HEK293T (cell line): Measurements from ENCODE around the gene DUS3L.

Experiments used
- CTCF ChIA-PET: fragments of 350-600 bp; formaldehyde crosslinking; extraction: SDS; loops from one replicate; lab custom pipeline; 2021; ENCODE audit warnings: antibody characterized with exemption, inconsistent platforms; lab: Yijun Ruan, JAX
- POLR2A ChIA-PET: fragments of 350-600 bp; formaldehyde crosslinking; extraction: SDS; loops from one replicate; lab custom pipeline; 2020; ENCODE audit warnings: antibody characterized with exemption, inconsistent platforms; lab: Yijun Ruan, JAX
- DNase-seq: peaks from one replicate; pipeline ENCODE4 v3.0.0; 2012; ENCODE audit warnings: mixed read lengths; ENCODE audit errors: extremely low spot score
- ARNT ChIP-seq: fragments of 450-650 bp; IDR thresholded peaks from 2 replicates; pipeline ENCODE4 v1.6.1; 2017; ENCODE audit warnings: mild to moderate bottlenecking
- BHLHE40 ChIP-seq: fragments of 450-650 bp; IDR thresholded peaks from 2 replicates; pipeline ENCODE4 v1.6.1; 2016; ENCODE audit warnings: mild to moderate bottlenecking, moderate library complexity, borderline replicate concordance
- CTBP1 ChIP-seq: fragments of 450-650 bp; IDR thresholded peaks from 2 replicates; pipeline ENCODE4 v1.6.1; 2016; ENCODE audit warnings: borderline replicate concordance
- ELF4 ChIP-seq: fragments of 450-650 bp; IDR thresholded peaks from 2 replicates; pipeline ENCODE4 v1.6.1; 2017; ENCODE audit warnings: antibody characterized with exemption
- FOXA1 ChIP-seq: fragments of 450-650 bp; IDR thresholded peaks from 2 replicates; pipeline ENCODE4 v1.6.1; 2016; ENCODE audit warnings: mild to moderate bottlenecking
- FOXK2 ChIP-seq: fragments of 450-650 bp; IDR thresholded peaks from 2 replicates; pipeline ENCODE4 v1.6.1; 2016; ENCODE audit warnings: mild to moderate bottlenecking
- FOXM1 ChIP-seq: fragments of 450-650 bp; IDR thresholded peaks from 2 replicates; pipeline ENCODE4 v1.6.1; 2017; ENCODE audit warnings: mild to moderate bottlenecking, borderline replicate concordance
- HDGF ChIP-seq: fragments of 450-650 bp; IDR thresholded peaks from 2 replicates; pipeline ENCODE4 v1.6.1; 2017; ENCODE audit warnings: antibody characterized with exemption, borderline replicate concordance
- L3MBTL2 ChIP-seq: fragments of 450-650 bp; conservative IDR thresholded peaks from 2 replicates; pipeline ENCODE4 v1.6.1; 2016; ENCODE audit warnings: mild to moderate bottlenecking
- LEF1 ChIP-seq: fragments of 450-650 bp; IDR thresholded peaks from 2 replicates; pipeline ENCODE4 v1.6.1; 2017; ENCODE audit warnings: mild to moderate bottlenecking, borderline replicate concordance
- NFRKB ChIP-seq: fragments of 450-650 bp; IDR thresholded peaks from 2 replicates; pipeline ENCODE4 v1.6.1; 2016; ENCODE audit warnings: mild to moderate bottlenecking, moderate library complexity
- SUZ12 ChIP-seq: fragments of 450-650 bp; IDR thresholded peaks from 2 replicates; pipeline ENCODE4 v1.6.1; 2016; ENCODE audit warnings: mild to moderate bottlenecking
- TARDBP ChIP-seq: fragments of 450-650 bp; IDR thresholded peaks from 2 replicates; pipeline ENCODE4 v1.6.1; 2016
- ZNF384 ChIP-seq: fragments of 450-650 bp; IDR thresholded peaks from 2 replicates; pipeline ENCODE4 v1.6.1; 2016
- TF ChIP-seq, protein P1 (sequence below): fragments of 450-650 bp; IDR thresholded peaks from 2 replicates; pipeline ENCODE4 v1.6.1; 2016

Gene DUS3L

DNA sequence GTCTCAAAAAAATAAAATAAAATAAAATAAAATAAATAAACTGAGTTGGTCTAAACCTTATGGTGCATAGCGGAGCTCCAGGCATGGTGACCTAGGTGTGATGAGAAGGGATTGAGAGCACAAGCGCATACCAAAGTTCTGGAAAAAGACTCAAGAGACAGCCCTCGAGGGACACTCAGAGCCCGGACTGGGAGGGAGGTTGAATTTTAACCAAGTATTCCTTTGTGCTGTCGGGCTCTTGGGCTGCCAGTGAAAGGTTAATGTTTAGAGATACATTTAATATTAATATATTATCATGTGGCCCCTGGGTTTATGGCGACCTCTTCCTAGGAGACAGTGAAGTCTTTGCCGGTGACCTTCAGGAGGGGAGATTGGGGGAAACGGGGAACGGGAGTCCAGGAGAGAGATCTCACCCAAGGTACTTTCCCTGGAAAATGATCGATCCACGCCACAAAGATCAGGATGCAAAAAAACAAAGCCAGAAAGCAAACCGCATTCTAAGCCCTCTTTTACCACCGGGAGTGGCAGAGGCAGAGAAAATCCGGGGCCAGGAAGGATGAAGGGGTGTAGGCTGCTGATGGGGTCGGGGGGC, 46.9 kb upstream of the DUS3L start:
- CTCF ChIA-PET, result no interaction called here
- TF ChIP-seq FOXA1 (no peak), SUZ12 (no peak), L3MBTL2 (no peak), CTBP1 (no peak), HDGF (no peak), ELF4 (no peak), LEF1 (no peak)
- TF ChIP-seq, protein P1, sequence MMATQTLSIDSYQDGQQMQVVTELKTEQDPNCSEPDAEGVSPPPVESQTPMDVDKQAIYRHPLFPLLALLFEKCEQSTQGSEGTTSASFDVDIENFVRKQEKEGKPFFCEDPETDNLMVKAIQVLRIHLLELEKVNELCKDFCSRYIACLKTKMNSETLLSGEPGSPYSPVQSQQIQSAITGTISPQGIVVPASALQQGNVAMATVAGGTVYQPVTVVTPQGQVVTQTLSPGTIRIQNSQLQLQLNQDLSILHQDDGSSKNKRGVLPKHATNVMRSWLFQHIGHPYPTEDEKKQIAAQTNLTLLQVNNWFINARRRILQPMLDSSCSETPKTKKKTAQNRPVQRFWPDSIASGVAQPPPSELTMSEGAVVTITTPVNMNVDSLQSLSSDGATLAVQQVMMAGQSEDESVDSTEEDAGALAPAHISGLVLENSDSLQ, result no peak
- POLR2A ChIA-PET, result interaction anchor here (3.1 kb wide), 1 partner anchor 10 kb away, joined by 17 read pairs; no protein-coding TSS in a partner anchor
- DNase-seq, result no peak

DNA sequence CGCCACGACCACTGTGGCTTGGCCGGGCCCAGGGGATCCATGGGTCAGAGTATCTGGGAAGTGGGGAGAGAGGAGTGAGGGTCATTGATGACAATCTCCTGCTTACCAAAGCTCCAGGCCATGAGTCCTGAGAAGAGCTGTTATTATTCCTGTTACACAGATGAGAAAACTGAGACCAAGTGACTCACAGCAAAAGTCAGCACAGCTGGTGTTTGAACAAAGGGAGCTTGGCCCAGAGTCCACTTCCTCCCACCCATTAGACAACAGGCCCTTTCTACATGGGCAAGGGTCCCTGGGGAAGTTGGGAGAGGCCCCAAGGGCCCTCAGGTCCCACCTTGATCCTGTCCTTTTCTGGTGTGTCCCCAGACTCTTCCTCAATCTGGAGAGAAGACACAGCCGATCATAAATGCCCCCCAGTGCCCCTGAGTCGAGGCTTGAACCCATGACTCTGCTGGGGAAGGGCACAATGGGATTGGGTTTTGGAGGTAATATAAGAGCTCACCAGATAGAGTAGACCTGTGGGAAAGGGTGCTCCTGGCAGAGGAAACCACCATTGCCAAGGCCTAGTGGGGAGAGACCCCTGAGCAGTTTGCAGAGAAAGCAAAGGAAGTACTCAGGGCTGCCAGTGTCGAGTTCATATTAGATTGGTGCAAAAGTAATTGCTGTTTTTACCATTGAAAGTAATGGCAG, 41.7 kb upstream of the DUS3L start:
- ChIA-PET POLR2A (no interaction called here), CTCF (interaction anchor here (0.6 to 1.0 kb wide), 2 partner anchors 26 to 1512 kb away, joined by 3 to 4 read pairs; no protein-coding TSS in a partner anchor)
- TF ChIP-seq NFRKB (no peak), CTBP1 (no peak), ELF4 (peak; percentile 65; the same call in 1 of the 2 replicates)
- TF ChIP-seq, protein P1, result no peak
- DNase-seq, result no peak

DNA sequence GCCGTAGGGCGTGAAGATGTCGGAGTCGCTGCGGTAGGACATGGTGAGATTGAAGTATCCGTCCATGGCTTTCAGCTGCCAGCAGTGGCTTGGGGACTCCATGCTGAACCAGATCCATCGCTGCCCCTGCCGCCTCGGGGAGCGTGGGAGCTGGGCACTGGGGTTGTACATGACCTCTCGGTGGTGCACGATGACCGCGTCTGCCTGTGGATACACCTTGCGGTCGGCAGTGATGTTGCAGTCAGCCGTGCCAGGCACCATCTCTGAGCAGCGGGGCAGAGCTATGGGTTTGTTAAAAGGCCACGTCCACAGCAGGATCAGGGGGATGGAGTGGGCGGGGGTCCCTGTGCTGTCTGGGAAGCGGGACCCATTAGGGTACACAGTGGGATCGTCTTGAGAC, 41.1 kb upstream of the DUS3L start:
- ChIA-PET POLR2A (no interaction called here), CTCF (interaction anchor here (0.6 kb wide), 1 partner anchor 1513 kb away, joined by 4 read pairs; no protein-coding TSS in a partner anchor)
- TF ChIP-seq L3MBTL2 (no peak), FOXA1 (no peak), ELF4 (no peak), TARDBP (no peak), FOXM1 (no peak), HDGF (no peak), FOXK2 (no peak)
- DNase-seq, result no peak

DNA sequence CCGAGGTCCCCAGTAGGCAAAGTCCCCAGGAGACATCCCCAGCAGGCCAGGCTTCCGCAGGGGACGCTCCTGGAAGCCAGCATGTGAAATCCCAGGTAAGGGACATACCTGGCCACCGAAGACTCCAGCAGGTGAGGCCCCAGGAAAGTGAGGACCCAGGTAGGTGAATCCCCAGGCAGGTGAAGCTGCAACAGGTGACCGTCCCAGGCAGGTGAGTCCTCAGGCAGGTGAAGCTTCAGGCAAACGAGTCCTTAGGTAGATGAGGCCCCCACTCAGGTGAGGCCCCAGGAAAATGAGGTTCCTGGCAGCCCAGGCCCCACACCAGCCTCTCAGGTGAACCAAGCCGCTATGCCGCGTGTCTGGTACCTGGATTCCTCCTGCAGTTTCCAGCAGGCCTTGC, 40.2 kb upstream of the DUS3L start:
- ChIA-PET CTCF (no interaction called here), POLR2A (no interaction called here)
- DNase-seq, result no peak
- TF ChIP-seq FOXM1, result no peak
- no peak for TF ChIP-seq ZNF384
- TF ChIP-seq BHLHE40, result no peak
- TF ChIP-seq LEF1, result no peak
- no peak for TF ChIP-seq ARNT

DNA sequence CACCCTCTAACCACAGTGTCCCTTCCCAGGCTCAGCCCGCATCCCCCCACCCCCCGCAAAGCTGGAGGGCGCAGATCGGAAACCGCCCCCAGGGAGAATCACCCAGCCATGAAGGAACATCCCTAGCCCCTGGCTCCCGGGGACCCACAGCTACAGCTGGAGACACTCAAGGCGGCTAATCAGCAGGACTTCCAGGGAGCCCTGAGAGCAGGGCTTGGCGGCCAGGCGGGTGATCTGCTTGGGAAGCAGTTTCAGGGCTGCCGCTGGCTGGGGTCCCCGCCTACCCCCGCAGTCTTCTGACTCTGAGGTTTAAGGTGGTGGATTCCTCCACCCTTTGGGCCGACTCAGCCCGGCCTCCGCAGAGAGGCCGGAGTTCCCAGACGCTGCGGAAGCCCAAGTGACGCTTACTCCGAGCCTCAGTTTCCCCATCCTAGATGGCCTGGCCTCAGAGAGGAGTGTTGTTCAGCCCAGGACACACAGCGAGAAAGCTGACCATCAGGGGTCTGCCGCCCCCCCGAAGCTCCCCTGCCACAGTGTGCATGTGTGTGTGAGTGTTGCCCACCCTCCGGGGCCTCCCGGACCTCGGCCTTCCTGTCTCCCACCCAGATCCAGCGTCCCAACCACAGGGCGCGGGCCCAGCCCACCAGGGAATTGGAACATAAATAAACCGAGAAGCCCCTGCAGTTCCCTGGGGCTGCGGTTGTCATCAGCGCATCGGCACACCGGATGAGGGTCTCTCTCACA, 38.8 kb upstream of the DUS3L start:
- TF ChIP-seq FOXA1, result no peak
- no peak for TF ChIP-seq L3MBTL2
- TF ChIP-seq NFRKB, result no peak
- no peak for TF ChIP-seq HDGF
- TF ChIP-seq BHLHE40, result no peak
- no peak for DNase-seq
- CTCF ChIA-PET, result interaction anchor here (1.0 to 3.5 kb wide), 2 partner anchors 26 to 62 kb away, joined by 3 to 23 read pairs; partner anchors contain the start of gene NRTN
- POLR2A ChIA-PET, result interaction anchor here (1.7 to 3.1 kb wide), 8 partner anchors 9 to 74 kb away, joined by 4 to 32 read pairs (median 16); partner anchors contain the start of genes DUS3L, FUT6, NDUFA11 and NRTN

DNA sequence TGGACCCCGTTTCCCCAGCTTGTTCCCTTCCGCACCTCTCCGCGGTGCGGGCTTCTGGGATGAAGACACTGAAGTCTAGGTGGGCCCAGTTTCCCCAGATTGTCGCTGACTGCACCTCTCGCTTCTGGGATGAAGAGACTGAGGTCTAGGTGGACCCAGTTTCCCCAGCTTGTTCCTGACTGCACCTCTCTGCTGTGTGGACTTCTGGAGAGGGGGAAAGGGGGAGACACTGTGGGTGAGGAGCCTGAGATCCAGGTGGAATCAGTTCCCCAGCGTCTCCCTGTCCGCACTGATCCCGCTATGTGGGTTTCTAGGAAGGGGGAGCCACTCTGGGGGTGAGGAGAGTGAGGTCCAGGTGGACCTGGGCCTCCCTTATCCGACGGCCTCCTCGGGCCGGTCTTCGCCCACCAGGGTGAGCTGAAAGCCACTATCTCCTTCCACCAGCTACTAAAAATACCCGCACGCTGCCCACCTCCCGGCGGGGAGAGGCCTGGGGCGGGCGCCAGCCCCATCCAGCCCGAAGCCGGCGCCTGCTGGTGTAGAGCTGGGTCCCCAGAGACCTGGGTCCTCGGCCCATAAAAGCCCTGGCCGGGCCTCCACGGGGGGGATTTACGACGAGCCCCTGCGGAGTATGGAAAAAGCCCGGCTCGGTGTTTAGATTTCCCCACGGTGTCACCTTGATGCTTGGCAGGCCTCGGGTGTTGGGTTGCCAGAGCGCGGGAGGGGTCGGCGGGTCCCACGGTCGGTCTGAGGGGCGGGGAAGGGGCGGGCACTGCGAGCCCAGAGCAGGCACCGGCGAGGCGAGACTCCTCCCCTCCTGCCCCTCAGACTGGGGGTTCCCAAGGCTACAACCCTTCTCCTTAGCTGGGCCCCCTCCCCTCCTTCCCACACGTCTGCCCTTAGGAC, 38.0 kb upstream of the DUS3L start:
- ChIA-PET CTCF (interaction anchor here (0.8 to 3.5 kb wide), 4 partner anchors 25 to 139 kb away, joined by 3 to 23 read pairs (median 3); partner anchors contain the start of genes NRTN and RPL36), POLR2A (interaction anchor here (0.7 to 3.1 kb wide), 22 partner anchors 10 to 151 kb away, joined by 3 to 32 read pairs (median 6); partner anchors contain the start of genes CATSPERD, DUS3L, FUT3 and FUT6)
- no peak for TF ChIP-seq FOXK2
- no peak for TF ChIP-seq ELF4
- TF ChIP-seq FOXM1, result no peak
- TF ChIP-seq ARNT, result peak; percentile 47; the same call in 1 of the 2 replicates
- TF ChIP-seq ZNF384, result no peak
- TF ChIP-seq TARDBP, result no peak
- TF ChIP-seq NFRKB, result no peak
- no peak for TF ChIP-seq FOXA1
- TF ChIP-seq, protein P1, result peak; percentile 91
- peak; percentile 70 for DNase-seq
